OCI-LY3 (cell line): ENCODE results near the gene EMID1.

ENCODE experiments used
- H2AFZ ChIP-seq: fragments of 200-600, 300-600 bp; shearing (Covaris generic); 2 replicates; pipeline ENCODE4 v1.6.0; 2014; ENCODE audit warnings: antibody characterized with exemption, low read depth, low read length
- H3K27ac ChIP-seq: fragments of 200-600, 300-600 bp; sonication (generic); 2 replicates; pipeline ENCODE4 v1.5.1; 2014; ENCODE audit warnings: mild to moderate bottlenecking, low read length, moderate library complexity, mixed read lengths
- H3K27me3 ChIP-seq: fragments of 200-600, 300-600 bp; sonication (generic); 2 replicates; pipeline ENCODE4 v1.6.1; 2014; ENCODE audit warnings: low read depth, low read length, mixed read lengths
- H3K36me3 ChIP-seq: fragments of 200-600, 300-600 bp; sonication (generic); replicated peaks from 2 replicates; pipeline ENCODE3; 2014; ENCODE audit warnings: low read depth, low read length, mixed read lengths
- H3K4me1 ChIP-seq: fragments of 300-600, 200-600 bp; sonication (generic); 2 replicates; pipeline ENCODE4 v1.6.1; 2014; ENCODE audit warnings: low read length, mixed read lengths
- H3K4me2 ChIP-seq: fragments of 200-600, 300-600 bp; sonication (generic); 2 replicates; pipeline ENCODE4 v1.6.1; 2014; ENCODE audit warnings: low read length, mixed read lengths
- H3K4me3 ChIP-seq: fragments of 300-600, 200-600 bp; sonication (generic); 2 replicates; pipeline ENCODE4 v1.5.1; 2014; ENCODE audit warnings: antibody characterized with exemption, mild to moderate bottlenecking, low read length, moderate library complexity
- H3K79me2 ChIP-seq: fragments of 300-600, 200-600 bp; shearing (Covaris generic); 2 replicates; pipeline ENCODE4 v1.6.1; 2014; ENCODE audit warnings: mild to moderate bottlenecking, low read length, mixed read lengths
- H3K9ac ChIP-seq: fragments of 300-600, 200-600 bp; shearing (Covaris generic); 2 replicates; pipeline ENCODE4 v1.6.0; 2014; ENCODE audit warnings: mild to moderate bottlenecking, low read length, moderate library complexity
- H3K9me3 ChIP-seq: fragments of 200-600, 300-600 bp; shearing (Covaris generic); 2 replicates; pipeline ENCODE4 v1.6.1; 2014; ENCODE audit warnings: low read length, mixed read lengths; ENCODE audit not compliant: insufficient read depth
- H4K20me1 ChIP-seq: fragments of 200-600, 300-600 bp; sonication (generic); 2 replicates; pipeline ENCODE4 v1.6.1; 2016; ENCODE audit warnings: low read length, mixed read lengths; ENCODE audit not compliant: insufficient read depth
- CTCF ChIP-seq: fragments of 200-600, 300-600 bp; sonication (generic); IDR thresholded peaks from 2 replicates; pipeline ENCODE4 v1.5.1; 2014; ENCODE audit warnings: antibody characterized with exemption, low read length, low read depth
- EZH2phosphoT487 ChIP-seq: fragments of 200-600 bp; shearing (Covaris generic); IDR thresholded peaks from 2 replicates; pipeline ENCODE4 v1.6.1; 2018; ENCODE audit warnings: antibody characterized with exemption, mixed run types, low read depth

The EMID1 gene

DNA sequence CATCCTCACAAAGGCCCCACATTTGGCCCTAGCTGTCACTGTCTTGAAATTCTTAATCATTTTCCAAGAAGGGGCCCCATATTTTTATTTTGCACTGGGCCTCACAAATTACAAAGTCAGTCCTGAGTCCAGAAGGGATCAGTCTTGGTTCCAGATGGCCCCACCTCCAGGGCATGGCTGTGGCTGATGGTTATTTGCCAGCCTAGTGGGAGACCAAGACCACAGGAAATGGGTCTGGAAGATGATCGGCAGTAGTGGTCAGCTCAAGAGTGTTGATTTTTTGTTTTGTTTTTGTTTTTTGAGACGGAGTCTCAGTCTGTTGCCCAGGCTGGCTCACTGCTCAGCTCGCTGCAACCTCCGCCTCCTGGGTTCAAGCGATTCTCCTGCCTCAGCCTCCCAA, 47.1 kb upstream of the EMID1 start:
- H3K4me1 ChIP-seq = peaks cover 9% of the 10 kb centered on the region
- H3K27me3 ChIP-seq = peaks cover 24% of the 10 kb centered on the region
- H3K9me3 ChIP-seq = no peaks in the 10 kb centered on the region
- no peaks in the 10 kb centered on the region for H3K79me2 ChIP-seq
- no peak overlapping the region for H3K27ac ChIP-seq
- no peak overlapping the region for H3K4me3 ChIP-seq
- H3K36me3 ChIP-seq = no peaks in the 10 kb centered on the region
- no peak overlapping the region for H2AFZ ChIP-seq
- H3K9ac ChIP-seq = no peak overlapping the region
- no peak for TF ChIP-seq CTCF
- TF ChIP-seq EZH2phosphoT487 = no peak
- no peaks in the 10 kb centered on the region for H4K20me1 ChIP-seq
- no peak overlapping the region for H3K4me2 ChIP-seq

DNA sequence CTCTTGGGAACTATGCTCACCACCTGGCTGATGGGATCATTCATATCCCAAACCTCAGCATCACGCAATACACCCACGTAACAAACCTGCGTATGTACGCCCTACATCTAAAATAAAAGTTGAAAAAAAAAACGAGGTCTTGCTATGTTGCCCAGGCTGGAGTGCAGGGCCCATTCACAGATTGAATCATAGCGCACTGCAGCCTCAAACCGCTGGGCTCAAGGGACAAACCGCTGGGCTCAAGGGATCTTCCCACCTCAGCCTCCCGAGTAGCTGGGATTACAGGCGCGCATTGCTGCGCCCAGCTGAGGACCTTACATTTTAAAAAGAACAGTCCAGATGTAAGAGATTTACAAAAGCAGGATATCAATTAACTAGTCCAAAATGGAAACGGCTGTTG, 41.9 kb upstream of the EMID1 start:
- no peak overlapping the region for H3K27ac ChIP-seq
- no peaks in the 10 kb centered on the region for H3K9me3 ChIP-seq
- H3K4me2 ChIP-seq = no peak overlapping the region
- H3K36me3 ChIP-seq = no peaks in the 10 kb centered on the region
- H3K79me2 ChIP-seq = no peaks in the 10 kb centered on the region
- no peak overlapping the region for H3K9ac ChIP-seq
- peaks cover 20% of the 10 kb centered on the region for H3K4me1 ChIP-seq
- peaks cover 50% of the 10 kb centered on the region for H3K27me3 ChIP-seq
- TF ChIP-seq EZH2phosphoT487 = no peak
- no peak for TF ChIP-seq CTCF
- H4K20me1 ChIP-seq = peaks cover 6% of the 10 kb centered on the region; the same call in 1 of the 2 replicates
- no peak overlapping the region for H3K4me3 ChIP-seq
- no peak overlapping the region for H2AFZ ChIP-seq

- TF ChIP-seq EZH2phosphoT487 (no peak), CTCF (no peak)
- Histone ChIP-seq H3K27me3 (peaks cover 57% of the 10 kb centered on the region), H3K9ac (no peak overlapping the region), H4K20me1 (peaks cover 9% of the 10 kb centered on the region; the same call in 1 of the 2 replicates), H2AFZ (no peak overlapping the region), H3K4me3 (no peak overlapping the region), H3K36me3 (no peaks in the 10 kb centered on the region), H3K9me3 (no peaks in the 10 kb centered on the region), H3K79me2 (no peaks in the 10 kb centered on the region), H3K4me1 (peaks cover 20% of the 10 kb centered on the region), H3K27ac (no peak overlapping the region), H3K4me2 (no peak overlapping the region)
Observed at GRCh38 chr22:29165321-29166060, 40.2 kb upstream of the EMID1 start.

- Histone ChIP-seq H3K27me3 (peaks cover 51% of the 10 kb centered on the region), H3K27ac (no peak overlapping the region), H3K4me1 (peaks cover 20% of the 10 kb centered on the region), H3K36me3 (no peaks in the 10 kb centered on the region), H3K79me2 (no peaks in the 10 kb centered on the region), H3K4me2 (no peak overlapping the region), H2AFZ (no peak overlapping the region), H3K4me3 (no peak overlapping the region), H3K9ac (no peak overlapping the region), H4K20me1 (peaks cover 9% of the 10 kb centered on the region; the same call in 1 of the 2 replicates), H3K9me3 (no peaks in the 10 kb centered on the region)
- TF ChIP-seq CTCF (no peak), EZH2phosphoT487 (no peak)
Observed at GRCh38 chr22:29166180-29166579, 39.5 kb upstream of the EMID1 start.
